Fibroblast of skin of left quadriceps (primary cell): ENCODE results near the gene OMP.

Source experiments
- DNase-seq, 2 experiments: peaks; one replicate each; pipeline ENCODE4 v3.0.0-alpha.2; 2013; ENCODE audit warnings: low read depth in 2 of 2

The OMP gene

GRCh38 chr11:77139201-77139600 is 36.6 kb downstream of the OMP start:
- DNase-seq, result no peak

GRCh38 chr11:77140231-77140851 is 37.7 kb downstream of the OMP start:
- no peak for DNase-seq

- no peak for DNase-seq
Measured at GRCh38 chr11:77141034-77141433, 38.4 kb downstream of the OMP start.

GRCh38 chr11:77141475-77141874 is 38.8 kb downstream of the OMP start:
- DNase-seq, result no peak

DNA sequence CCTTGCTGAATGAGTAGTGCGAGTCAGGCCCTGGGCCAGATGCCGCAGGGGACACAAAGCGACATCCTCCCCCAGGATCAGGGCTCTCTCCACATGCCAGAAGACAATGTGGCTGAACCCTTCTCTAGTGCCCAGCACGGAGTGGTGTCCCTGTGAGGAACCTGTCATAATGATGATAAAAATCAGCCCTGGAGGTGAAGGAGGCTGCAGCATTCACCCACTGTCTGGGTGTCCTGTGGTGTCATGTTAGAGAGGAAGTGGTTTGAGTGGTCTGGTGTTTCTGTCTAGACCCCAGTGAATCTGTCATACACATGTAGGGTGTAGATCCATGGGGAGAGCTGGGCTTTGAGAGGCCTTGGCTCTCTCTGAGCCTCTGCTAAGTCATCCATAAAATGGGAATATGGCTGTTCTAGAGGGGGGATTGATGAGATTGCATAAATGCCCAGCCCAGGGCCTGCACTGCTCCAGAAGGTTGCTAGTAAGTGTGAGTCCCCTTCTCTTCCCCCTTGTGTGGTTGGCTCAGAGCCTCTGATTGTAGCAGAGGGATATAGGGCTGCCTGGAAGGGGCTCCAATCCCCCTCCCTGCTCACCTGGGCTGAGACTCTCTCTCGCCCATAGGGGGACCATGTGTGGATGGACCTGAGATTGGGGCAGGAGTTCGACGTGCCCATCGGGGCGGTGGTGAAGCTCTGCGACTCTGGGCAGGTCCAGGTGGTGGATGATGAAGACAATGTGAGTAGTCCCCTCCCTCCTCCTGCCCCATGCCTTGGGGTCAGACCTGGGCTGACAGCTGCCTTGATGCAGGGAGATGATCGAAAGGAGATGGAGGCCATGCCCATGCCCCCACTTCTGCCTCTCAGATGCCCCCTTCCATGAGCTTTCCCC is 39.7 kb downstream of the OMP start:
- no peak for DNase-seq

DNA sequence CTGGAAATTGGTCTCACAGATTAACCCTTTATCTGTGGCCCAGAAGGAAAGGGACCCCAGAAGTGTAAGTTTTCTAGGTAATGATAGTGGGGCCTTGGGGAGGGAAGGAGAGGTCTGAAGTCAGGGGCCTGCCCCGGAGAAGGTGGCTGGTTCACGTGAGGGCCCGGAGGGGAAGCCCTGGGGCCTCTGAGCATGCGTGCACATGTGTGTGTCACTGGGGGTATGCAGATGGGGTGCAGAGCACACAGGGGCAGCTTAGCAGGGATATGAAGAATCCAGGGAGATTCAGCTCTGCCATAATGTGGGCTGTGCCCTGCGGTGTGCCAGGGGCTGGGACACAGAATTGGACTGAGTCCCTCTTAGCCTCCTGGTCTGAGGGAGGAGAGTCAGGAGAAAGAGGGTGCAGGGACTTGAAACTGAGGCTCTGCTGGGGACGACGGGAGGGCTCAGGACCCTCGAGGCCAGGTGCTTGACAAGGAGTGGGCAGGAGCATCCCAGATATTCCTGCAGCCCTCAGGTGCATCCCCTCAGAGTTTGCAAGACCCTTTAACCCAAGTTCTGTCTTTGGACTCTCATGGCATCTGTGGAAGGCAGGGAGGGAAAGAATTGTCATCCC is 40.9 kb downstream of the OMP start:
- DNase-seq, result no peak

DNA sequence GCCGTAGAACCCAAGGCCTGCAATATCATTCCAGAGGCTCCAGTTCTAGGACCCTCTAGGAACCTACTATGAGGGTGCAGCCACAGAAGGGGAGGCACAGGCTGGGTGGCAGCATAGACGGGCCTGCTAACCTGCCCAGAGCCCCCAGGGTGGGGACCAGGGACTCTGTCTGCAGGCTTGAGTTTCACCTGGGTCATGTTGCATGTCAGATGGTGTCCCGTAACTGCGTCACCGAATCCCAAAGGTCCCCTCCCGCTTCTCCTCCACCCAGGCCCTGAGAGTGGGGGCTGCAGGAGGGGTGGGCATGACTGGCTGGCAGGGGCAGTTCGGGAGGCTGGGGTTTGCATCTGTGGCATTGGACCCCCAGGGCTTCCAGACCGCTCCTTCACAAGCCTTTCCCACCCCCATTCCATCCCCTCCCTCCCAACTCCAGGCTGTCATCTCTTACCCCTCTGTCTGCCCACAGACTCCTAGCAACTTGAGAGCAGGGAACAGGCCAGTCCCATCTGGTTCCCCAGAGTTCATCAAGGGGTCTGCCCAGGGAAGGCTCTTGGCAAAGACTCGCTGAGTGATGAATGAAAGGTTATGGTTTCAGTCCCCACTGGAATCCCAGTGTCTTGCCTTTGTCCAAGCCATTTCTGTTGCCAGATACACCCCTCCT is 41.7 kb downstream of the OMP start:
- no peak for DNase-seq

- no peak for DNase-seq
Measured at GRCh38 chr11:77144857-77145428, 42.3 kb downstream of the OMP start.

- DNase-seq, result no peak
Measured at GRCh38 chr11:77146261-77147035, 43.8 kb downstream of the OMP start.

DNA sequence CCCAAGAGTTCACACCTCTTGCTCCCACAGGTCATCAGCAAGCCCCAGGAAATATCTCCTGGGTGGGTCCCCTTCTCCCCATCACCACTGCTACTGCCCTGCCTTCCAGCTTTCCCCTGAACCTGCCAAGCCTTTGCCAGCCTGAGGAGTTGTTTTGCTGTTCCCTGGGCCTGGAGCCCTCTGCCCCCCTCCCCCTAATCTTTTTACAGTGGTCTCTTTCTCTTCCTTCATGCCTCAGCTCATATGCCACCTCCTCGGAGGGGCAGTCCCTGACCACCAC is 44.3 kb downstream of the OMP start:
- no peak for DNase-seq

- no peak for DNase-seq
Measured at GRCh38 chr11:77147668-77148321, 45.2 kb downstream of the OMP start.

GRCh38 chr11:77148963-77149715 is 46.5 kb downstream of the OMP start:
- no peak for DNase-seq

DNA sequence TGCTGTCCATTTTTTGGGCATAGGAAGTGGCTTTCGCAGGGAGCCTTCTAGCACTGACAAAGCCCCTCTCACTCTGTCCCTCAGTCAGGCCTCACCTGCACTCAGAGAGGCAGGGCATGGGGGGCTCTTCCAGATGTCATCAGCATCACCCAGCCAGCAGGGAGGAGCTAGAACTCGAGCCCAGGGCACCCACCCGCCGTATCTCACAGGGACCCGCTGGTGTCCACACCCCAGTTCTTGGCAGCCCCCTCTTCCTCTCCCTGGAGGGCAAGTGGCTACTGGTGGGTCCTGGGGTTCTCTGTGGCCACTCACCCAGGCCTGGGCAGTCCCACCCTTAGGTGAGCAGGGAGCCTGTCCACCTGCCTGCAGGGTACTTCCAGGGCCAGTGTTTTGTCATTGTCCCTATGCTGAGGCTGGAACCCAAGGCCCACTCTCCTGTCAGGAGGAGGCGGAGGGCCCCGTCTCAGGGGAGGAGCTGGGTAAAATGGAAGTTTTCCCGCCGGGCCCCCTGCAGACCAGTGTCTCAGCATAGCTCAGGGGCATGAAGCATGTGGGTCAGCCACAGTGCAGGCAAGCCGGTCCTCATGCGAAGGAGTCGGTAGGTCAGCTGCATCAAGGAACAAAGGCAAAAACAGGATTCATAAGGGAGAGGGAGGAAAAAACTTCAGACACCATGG is 47.2 kb downstream of the OMP start:
- DNase-seq, result no peak

DNA sequence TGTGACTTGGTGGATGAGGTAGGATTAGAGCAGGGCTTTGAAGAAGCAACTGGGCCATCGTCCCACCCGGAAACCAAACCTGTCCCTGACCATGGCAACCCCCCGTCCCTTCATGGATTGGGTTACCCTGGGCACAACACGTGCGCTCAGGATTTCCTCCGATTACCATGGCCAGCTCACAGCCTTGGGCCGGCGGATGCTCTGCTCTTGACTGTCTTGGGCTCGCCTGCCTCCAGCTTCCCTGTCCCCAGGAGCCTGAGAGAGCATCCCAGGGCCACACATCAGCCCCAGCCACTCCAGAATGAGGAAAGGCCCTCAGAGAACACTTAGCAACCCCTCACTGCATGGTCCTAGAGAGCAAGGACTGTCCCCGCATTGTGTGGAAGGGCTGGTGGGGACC is 48.2 kb downstream of the OMP start:
- DNase-seq, result no peak

DNA sequence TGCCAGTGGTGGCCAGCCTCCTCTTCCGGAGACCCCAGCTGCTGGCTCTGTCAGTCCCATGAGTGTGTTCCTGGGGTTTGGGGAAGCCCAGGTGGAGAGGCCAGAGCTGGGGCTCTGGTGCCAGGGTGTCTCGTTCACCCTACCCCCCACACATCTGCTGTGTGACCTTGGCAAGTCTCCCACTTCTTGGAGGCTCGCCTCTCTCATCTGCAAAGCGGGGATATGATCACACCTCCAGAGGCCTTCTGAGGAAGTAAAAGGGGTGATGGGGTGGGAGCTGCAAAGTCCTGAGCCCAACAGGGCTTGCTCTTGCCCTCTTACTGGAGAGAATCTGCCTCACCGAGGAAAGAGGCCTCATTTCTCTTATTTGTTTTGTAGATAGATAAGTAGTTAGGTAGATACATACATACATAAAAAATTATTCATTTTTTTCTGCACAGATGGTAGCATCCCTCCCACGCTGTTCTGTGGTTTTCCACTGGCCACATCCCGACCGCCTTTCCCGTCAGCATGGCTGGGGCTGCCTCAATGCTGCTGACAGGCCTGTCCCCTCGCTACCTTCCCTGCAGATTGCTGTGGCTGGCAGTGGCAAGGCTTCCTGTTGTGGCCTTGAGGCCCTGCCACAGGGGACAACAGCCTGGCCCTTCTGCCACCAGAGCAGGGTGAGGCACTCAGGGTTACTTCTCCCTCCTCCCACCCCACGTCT is 49.3 kb downstream of the OMP start:
- DNase-seq, result no peak

DNA sequence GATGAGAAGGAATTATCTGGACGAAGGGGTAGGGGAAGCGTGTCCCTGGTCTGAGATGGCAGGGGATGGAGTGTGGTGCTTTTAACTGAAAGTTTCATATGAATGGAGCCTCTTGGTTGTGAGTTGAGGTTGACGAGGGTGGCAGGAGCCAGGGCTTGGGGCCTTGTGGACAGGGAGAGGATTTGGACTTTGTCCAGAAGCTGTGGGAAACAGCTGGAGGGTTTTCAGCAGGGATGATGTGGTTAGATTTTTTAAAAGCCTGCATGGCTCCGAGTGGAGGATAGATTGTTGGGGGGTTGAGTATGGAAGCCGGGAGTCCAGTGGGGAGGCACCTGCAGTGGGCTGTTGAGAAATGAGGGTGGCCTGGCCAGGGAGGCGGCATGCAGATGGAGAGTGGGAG is 50.2 kb downstream of the OMP start:
- DNase-seq, result no peak
